HTERT RPE-1 (cell line): ENCODE measurements around the gene SLC41A2.
"Not testable (repeated sequence)": the region's sequence is repeated elsewhere in the genome, so short reads cannot be mapped to it uniquely, and the experiment has no call there.

Experiments used
- in situ Hi-C: fragments of 300-500 bp; cut with MboI; formaldehyde crosslinking; loops from 4 replicates; pipeline ENCODE4 v1.14.3; 2020; ENCODE audit warnings: low sequenced_read_pairs

Gene SLC41A2, protein sequence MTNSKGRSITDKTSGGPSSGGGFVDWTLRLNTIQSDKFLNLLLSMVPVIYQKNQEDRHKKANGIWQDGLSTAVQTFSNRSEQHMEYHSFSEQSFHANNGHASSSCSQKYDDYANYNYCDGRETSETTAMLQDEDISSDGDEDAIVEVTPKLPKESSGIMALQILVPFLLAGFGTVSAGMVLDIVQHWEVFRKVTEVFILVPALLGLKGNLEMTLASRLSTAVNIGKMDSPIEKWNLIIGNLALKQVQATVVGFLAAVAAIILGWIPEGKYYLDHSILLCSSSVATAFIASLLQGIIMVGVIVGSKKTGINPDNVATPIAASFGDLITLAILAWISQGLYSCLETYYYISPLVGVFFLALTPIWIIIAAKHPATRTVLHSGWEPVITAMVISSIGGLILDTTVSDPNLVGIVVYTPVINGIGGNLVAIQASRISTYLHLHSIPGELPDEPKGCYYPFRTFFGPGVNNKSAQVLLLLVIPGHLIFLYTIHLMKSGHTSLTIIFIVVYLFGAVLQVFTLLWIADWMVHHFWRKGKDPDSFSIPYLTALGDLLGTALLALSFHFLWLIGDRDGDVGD

DNA sequence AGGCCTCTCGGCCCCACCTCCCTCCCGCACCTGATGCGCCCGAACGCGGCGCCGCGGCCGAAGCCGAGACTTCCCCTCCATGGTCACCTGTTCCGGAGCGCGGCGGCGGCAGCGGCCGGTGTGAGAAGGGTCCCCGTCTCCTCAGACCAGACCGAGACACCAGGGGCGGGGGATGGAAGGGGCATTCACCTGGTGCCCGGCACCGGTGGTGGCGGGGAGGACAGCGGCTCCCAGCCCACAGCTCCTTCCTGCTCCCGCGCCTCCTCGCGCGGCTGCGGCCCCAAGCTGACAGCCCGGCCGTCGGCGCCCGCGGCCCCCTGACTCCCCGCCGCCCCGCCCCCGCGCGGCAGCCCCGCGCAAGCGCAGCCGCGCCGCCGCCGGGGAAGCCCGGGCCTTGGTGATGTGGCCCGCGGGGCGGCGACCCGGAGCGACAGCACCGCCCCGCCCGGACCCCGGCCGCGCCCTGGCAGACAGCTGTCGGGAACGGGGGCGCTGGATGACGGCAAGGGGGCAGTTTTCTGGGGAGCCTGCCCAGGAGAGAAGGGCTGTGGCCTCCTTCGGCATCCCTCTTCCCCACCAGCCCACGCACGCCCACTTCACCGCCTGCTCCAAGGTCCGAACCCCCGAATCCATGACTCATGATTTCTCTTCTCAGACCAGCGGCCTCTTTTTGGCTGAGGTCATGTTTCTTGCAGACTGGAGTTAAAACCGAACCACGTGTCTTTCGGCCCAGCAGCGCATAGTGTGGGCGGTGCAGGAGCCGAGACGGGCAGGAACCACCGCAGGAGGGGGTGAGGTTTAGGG lies at the start of gene SLC41A2:
SLC41A2 (minus strand) TSS at position 290 of the 804 bp plus-strand sequence. CDS start 29,763 bp downstream, outside the sequence.
- in situ Hi-C loops = no loop called here

DNA sequence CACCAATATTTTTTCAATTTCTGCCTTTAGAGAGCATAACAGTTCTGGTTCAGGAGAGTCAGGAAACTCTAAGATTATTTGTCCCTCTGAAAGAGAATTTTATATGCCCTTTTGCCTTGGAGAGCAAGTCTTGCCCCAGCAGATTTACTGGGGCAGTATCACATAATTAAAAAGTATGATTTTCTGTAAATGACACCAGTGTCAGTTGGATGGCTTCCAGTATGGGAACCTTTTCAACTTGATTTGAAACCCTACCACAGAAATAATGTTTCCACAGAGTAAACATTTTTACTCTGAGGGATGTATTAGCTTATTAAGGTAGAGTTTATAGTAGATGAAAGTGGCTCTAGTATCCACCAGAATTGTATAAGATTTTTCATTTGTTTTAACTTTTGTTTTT lies 43.4 kb upstream of the SLC41A2 start:
- in situ Hi-C loops = no loop called here

DNA sequence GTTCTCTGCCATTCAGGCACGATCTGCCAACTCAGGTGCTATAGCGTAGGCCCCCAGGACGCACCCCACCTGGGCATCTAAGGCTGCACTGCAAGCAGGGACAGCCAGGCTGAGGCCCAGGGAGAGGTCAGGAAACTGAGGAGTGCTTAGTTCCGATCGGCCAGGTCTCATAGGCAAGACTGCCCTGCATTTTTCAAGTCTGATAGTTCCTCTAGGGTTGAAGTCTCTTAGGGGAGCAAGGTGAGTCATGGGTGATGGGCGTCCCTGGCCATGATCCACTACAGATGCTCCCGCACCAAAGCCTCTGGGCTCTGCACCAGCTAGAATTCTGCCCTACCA lies 41.2 kb upstream of the SLC41A2 start:
- in situ Hi-C loops = no loop called here

DNA sequence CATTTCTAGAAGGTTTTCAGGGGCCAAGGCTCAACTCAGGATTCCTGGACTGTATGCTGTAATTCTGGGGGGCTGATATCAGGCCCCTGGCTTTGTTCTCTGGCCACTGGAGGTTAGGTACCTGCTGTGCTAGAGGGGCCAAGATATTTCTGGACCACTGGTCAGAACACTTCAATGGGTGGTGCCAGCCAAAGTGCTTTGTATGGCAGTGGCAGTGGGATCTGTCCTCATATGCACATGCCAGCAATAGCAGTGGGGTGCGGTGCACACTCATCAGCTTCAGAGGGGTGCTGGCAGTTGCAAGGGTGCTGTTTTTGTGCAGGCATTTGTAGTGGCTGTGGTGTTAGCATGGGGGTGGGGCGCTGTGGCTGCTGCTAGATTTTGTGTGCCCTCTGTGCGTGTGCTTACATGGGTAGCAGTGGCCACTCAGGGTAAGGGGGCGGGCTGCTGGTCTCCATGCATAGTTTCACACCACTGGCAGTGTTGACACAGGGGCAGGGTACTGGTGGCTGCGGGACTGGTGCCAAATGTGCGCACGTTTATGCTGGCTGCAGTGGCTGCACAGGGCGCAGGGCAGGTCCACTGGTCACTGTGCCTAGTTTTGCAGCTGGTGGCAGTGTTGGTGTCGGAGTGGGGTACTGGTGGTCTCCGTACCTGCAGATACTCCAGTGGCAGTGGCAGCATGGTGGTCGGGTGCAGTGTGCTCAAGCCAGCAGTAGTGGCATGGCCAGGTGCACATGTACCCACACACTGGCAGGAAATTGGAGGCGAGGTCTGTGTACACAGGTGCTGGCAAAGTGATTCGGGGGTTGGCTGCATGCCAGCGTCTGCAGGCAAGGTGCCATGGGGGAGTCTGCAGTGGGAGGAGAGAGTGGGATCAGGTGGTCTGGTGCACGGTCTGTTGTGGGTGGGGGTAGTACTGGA lies 40.6 kb upstream of the SLC41A2 start:
- in situ Hi-C loops = no loop called here

DNA sequence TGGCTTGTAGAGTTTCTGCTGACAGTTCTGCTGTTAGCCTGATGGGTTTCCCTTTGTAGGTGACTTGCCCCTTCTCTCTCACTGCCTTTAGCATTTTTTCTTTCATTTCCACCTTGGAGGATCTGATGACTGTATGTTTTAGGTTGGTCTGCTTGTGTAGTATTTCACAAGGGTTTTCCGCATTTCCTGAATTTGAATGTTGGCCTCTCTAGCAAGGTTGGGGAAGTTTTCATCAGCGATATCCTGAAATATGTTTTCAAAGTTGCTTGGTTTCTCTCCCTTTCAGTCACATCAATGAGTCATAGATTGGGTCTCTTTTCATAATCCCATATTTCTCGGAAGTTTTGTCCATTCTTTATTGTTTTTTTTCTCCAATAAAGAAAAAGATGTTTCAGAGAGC lies 39.5 kb upstream of the SLC41A2 start:
- in situ Hi-C loops = no loop called here

DNA sequence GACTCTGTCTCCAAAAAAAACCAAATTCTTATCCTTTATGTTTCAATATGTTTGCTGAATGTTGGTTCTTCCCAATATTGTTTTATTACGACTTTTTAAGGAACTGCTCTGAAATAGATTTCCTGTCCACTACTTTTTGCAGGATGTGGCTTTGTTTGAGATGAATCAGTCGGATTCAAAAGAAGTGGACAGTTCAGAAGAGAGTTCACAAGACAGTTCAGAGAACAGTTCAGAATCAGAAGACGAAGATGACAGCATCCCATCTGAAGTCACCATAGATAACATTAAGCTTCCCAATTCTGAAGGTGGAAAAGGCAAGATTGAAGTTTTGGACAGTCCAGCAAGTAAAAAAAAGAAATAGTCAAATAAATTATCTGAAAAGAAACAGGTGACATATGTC lies 36.2 kb upstream of the SLC41A2 start:
- in situ Hi-C loops = no loop called here

DNA sequence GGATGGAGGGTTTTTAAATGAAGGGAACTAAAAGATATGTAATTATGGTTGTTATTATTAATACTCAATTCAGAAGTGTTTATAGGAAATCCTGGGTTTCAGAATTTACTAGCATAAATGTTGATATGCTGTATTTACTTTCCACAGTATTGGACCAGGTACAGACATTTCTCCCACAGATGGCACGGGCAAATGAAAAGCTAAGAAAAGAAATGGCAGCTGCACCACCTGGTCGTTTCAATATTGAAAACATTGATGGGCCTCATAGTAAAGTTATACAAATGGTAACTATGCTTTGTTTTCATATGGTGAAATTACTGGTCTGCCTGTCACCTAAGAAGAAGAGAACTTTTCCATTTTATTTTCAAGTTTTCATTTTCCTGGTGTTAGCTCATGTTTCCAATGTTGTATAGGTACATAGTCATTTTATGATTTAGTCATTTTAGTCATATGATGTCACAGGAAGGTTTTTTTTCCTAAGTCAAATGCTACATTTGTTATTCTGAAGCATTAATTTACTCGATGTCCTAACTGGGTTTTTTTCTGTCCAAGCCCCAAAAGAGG lies 33.6 kb upstream of the SLC41A2 start:
- in situ Hi-C loops = no loop called here

DNA sequence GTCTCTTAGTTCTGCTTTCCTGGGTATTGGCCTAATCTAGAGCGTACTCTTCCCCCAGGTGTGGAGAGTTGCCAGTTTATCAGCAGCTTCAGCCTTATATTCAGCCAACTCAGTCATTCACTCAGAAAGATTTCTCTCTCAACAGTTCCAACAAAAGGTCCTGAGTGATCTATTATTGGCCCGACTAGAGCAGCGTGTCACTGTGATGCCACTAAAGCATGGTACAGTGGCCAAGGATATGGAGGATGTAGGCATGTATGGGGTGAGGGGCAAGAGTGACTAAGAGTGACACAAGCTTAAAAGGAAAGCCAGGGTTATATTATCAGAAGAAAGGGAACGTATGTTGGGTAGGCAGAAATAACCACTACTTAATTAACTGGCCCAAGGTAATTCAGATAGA lies 32.9 kb upstream of the SLC41A2 start:
- in situ Hi-C loops = no loop called here

DNA sequence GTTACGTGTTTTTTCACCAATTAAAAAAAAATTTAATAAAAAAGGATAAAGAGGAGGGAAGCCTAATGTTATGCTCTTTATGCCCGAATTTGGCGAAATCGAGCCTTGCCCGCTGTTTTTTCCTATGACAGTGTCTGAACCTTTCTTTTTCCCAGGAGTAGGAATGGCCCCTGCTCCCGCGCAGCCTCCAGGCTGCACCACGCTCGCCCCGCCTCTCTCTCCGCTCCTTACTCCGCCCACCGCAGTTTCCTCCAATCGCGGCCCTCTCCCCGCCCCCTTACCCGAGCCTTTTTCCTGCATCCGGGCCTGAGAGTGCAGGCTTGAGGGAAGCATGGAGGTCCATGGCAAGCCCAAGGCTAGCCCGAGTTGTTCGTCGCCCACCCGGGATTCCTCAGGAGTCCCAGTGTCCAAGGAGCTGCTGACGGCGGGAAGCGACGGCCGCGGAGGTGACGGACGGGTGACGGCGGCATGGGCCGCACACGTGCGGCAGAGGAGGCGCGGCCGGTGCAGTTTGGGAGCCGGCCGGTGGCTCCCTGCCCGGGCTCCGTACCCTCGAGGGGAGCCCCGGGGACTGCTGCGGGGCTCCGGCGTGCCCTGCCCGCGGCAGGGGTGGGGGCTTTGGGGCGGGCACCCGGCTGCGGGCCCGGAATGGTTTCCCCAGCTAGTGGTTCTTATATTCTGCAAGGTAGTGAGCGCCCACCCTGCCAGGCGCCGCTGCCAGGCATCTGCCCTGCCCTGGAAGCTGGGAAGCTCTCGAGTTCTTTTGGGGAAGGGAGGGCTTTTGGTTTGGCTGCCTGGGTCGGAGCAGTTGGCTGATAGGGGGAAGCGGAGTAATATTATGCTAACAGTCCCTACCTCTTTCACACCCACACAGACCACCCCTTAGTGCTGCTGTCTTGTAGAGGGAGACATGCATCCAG lies 28.2 kb upstream of the SLC41A2 start, which contains the start of gene NOPCHAP1:
NOPCHAP1 (plus strand) TSS at position 295 of the 920 bp plus-strand sequence; CDS start at position 332, 37 bp downstream.
- in situ Hi-C loops = no loop called here

DNA sequence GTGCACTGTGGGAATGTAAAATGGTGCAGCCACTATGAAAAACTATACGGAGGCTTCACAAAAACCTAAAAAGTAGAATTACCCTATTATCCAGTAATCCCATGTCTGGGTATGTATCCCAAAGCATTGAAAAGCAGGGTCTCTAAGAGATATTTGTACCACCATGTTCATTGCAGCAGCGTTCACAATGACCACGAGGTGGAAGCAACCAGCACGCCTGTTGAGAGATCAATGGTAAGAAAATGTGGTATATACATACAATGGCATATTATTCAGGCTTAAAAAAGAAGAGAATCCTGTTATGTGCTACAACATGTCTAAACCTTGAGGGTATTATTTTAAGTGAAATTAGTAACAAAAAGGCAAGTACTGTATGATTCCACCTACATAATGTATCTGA lies 27.1 kb upstream of the SLC41A2 start:
- in situ Hi-C loops = no loop called here

DNA sequence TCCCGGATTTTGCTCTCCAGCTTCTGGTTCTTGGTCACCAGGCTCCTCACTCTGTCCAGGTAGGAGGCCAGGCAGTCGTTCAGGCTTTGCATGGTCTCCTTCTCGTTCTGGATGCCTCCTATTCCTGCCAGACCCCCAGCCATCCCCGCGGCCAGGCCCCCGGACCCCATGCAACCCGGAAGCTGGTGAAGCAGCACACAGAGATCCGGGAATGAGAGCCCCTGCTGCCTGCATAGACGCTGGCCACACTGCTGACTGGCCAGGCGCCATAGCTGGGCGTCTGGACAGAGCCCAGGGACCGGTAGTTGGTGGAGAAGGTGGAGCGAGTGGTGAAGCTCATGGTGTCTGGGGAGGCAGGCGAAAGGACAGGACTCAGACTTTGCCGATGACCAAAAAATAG lies 19.6 kb upstream of the SLC41A2 start:
- in situ Hi-C loops = not testable (repeated sequence)

DNA sequence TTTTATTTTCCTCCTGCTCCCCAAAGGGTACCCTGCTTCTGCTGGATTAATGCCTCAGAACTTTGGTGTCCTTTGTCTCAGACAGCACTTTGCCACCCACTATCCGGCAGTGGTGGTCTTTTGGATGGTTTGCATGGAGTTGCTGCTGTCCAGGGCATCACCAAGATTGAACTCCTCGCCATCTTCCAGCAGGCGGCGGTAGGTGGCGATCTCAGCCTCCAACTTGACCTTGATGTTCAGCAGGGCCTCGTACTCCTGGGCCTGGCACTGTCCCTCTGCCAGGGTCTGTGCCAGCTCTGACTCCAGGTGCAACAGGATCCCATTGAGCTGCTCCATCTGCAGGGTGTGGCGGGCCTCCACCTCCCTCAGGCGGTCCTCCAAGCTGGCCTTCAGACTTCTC lies 18.6 kb upstream of the SLC41A2 start:
- in situ Hi-C loops = no loop called here

DNA sequence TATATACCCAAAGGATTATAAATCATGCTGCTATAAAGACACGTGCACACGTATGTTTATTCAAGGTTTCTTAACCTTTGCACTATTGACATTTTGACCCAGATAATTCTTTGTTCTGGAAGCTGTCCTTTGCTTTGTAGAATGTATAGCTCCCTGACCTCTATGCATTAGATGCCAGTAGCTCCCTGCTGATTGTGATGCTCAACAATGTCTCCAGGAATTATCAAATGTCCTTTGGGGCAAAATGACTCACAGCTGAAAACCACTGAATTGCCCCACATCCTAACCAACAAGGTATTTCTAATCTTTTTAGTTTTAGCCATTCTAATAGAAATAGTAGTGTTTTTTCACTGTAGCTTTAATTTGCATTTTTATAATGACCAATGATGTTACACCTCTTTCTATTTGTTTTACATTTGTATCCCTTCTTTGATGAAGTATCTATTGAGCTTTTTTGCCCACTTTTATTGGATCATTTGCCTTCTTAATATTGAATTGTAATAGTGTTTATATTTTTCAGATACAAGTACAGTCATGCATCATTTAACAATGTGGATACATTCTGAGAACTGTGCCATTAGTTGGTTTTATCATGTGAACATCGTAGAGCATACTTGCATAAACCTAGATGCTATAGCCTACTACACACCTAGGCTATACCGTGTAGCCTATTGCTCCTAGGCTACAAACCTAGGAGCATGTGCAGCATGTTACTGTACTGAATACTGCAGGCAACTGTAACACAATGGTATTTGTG lies 17.7 kb upstream of the SLC41A2 start:
- in situ Hi-C loops = no loop called here

DNA sequence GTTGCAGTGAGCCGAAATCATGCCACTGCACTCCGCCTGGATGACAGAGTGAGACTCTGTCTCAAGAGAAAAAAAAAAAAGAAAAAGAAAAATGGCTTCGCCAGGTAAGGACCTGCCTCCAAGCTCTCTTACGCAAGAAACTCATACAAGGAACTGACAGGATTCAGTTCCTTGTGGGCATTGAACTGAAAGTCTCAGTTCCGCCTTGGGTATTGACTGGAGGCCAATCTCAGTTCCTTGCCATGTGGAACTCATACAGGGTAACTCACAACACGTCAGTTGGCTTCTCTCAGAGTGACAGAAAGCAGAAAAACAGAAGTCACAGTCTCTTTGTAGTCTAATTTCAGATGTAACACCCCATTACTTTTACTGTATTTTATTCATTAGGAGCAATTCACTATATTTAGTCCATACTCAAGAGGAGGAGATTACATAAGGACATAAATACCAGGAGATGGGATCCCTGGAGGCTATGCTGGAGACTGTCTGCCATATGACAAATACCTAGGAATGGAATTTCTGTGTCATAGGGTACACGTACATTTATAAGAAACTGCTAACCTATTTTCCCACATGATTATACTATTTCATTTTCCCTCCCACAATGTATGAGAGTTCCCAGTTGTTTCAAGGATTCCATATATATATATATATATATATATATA lies 16.7 kb upstream of the SLC41A2 start:
- in situ Hi-C loops = no loop called here

DNA sequence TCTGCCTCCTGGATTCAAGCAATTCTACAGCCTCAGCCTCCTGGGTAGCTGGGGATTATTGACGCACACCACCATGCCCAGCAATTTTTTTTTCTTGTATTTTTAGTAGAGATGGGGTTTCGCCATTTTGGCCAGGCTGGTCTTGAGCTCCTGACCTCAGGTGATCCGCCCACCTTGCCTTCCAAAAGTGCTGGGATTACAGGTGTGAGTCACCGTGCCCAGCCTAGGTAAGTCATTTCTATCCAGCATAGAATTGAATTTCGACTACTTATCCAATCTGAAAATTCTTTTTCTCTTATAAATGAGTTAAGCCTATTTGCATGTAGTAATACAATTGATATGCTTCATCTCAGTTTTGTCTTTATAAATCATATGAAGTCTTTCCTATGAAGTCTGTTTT lies 15.2 kb upstream of the SLC41A2 start:
- in situ Hi-C loops = no loop called here

DNA sequence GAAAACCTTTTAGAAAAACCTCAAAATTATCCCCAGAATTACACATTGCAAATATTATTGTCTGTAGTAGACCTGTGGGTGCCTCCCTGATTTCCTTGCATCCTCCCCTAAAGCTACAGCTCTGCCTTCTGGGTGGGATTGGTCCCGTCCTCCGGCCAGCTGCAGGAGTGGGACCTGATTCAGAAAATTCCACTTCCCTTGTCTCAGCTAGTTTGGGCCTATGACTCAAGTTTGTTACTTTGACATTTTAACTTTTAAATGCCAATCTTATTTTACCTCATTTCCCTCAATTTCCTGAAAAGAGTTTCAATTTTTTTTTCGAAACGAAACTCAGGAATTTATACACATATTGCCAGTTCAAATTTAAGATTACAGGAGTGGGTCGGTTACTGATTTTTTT lies 13.2 kb upstream of the SLC41A2 start:
- in situ Hi-C loops = no loop called here

DNA sequence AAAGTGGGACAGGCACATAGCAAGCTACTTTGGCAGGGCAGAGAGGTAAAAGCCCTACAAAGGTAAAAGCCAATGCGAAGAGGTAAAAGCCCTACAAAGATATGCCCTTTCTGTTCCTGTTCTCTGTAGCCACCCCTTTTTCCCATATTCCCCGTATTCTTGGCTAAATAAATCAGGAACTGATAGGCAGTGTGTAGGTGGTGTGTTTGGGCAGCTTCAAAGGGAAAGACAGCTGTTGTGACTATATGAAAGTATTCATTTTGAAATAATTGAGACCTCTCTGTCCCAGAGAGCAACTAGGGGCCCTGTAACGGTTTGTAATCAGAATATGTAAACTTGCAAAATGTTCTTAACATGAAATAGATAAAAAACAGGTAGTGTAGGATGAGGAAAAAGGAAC lies 11.3 kb upstream of the SLC41A2 start:
- in situ Hi-C loops = no loop called here

DNA sequence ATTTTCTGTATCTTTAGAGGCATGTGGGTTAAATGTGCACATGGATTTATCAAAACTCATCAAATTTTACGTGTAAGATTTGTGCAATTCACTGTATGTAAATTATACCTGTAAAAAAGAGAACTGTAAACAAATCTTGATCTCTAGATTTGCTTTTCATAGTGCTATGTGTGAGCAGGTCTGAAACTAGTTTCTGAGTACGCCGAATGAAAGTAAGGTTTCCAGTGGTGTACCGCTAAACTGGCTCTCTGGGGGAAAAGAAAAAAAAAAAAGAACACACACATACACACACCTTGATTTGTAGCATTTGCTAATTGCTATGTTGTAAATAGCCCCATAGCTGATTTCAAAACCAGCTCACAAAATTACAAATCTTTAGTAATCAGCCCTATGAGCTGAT lies 8.6 kb upstream of the SLC41A2 start:
- in situ Hi-C loops = no loop called here
